ENCODE measurements around the gene MGAT2. TPM values are rescaled to one million over a fixed set of nuclear protein-coding genes. Genes with fewer than 3 reads are reported as not detected.

Gene MGAT2
- total RNA-seq, 1 donor from 2014 or later = 21.4 TPM

DNA sequence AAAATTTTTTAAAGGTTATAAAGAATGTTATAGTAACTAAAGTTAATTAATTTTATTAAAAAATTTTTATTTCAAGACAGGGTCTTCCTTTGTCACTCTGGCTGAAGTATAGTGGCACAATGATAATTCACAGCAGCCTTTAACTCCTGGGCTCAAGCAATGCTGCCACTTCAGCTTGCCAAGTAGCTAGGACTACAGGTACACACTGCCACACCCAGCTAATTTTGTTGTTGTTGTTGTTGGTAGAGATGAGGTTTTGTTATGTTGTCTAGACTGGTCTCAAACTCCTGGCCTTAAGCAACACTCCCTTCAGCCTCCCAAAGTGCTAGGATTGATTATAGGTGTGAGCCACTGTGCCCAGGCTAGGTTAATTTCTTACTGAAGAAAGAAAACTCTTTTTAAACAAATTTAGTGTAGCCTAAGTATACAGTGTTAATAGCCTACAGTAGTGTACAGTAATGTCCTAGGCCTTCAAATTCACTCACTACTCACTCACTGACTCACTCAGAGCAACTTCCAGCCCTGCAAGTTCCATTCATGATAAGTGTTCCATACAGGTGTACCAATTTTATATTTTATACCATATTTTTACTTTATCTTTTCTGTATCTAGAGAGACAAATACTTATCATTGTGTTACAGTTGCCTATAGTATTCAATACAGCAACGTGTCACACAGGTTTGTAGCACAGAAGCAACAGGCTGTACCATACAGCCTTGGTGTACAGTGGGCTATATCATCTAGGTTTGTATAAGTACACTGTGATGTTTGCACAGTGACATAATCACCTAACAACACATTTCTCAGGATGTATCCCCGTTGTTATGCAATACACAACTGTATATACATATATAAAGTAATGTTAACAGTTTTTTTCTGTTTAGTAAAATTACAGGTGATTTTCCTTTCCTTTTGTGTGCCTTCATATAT is 39.2 kb downstream of the MGAT2 start:
- TF ChIP-seq, protein P1, sequence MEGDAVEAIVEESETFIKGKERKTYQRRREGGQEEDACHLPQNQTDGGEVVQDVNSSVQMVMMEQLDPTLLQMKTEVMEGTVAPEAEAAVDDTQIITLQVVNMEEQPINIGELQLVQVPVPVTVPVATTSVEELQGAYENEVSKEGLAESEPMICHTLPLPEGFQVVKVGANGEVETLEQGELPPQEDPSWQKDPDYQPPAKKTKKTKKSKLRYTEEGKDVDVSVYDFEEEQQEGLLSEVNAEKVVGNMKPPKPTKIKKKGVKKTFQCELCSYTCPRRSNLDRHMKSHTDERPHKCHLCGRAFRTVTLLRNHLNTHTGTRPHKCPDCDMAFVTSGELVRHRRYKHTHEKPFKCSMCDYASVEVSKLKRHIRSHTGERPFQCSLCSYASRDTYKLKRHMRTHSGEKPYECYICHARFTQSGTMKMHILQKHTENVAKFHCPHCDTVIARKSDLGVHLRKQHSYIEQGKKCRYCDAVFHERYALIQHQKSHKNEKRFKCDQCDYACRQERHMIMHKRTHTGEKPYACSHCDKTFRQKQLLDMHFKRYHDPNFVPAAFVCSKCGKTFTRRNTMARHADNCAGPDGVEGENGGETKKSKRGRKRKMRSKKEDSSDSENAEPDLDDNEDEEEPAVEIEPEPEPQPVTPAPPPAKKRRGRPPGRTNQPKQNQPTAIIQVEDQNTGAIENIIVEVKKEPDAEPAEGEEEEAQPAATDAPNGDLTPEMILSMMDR (IDR thresholded peaks at IDR 0.05; ENCODE audit: unreplicated experiment) = no peak
- DNase-seq (ENCODE audit: low spot score, unreplicated experiment) = no peak
- H3K27ac Mint-ChIP-seq = no peak overlapping the region
- no peaks in the 10 kb centered on the region for H3K36me3 Mint-ChIP-seq (ENCODE audit: insufficient read depth)
- no peaks in the 10 kb centered on the region for H3K9me3 Mint-ChIP-seq (ENCODE audit: low read depth)
- H3K4me1 Mint-ChIP-seq (ENCODE audit: low read depth) = no peaks in the 10 kb centered on the region
- no peak overlapping the region for H3K4me3 Mint-ChIP-seq (ENCODE audit: low read depth)
- no peaks in the 10 kb centered on the region for H3K27me3 Mint-ChIP-seq

DNA sequence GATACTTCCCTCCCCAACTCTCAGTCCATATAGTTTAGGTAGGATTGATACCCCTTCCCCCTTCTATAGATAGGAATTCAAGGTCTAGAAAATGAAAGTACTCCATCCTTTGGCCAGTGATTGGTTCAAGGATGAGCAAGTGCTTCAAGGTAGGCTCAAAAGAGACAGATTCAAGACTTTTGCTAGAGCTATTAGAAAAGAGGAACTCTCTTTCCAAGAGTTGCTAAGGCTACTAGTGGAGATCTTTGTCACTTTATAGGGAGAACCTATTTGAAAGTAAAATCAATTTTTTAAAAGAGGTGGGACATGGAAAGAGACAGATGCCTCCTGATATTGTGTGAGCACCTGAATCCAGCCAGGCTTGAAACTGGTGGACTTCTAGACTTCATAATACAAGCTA is 49.9 kb downstream of the MGAT2 start:
- TF ChIP-seq, protein P1 (IDR thresholded peaks at IDR 0.05; ENCODE audit: unreplicated experiment) = no peak
- H3K27ac Mint-ChIP-seq = peak overlapping the region; percentile 33

More for the DNA sequence above, 49.9 kb downstream of the MGAT2 start:
- no peak overlapping the region for H3K4me3 Mint-ChIP-seq (ENCODE audit: low read depth)
- no peaks in the 10 kb centered on the region for H3K27me3 Mint-ChIP-seq
- H3K4me1 Mint-ChIP-seq (ENCODE audit: low read depth) = no peaks in the 10 kb centered on the region
- no peaks in the 10 kb centered on the region for H3K9me3 Mint-ChIP-seq (ENCODE audit: low read depth)
- DNase-seq (ENCODE audit: low spot score, unreplicated experiment) = no peak
- H3K36me3 Mint-ChIP-seq (ENCODE audit: insufficient read depth) = peaks cover 7% of the 10 kb centered on the region

Other genes starting within 250 kb of the MGAT2 start
- gene RPS29, start 34.4 kb upstream of the MGAT2 start, total RNA-seq = 1,117 and 1,256 TPM in 2 replicates
- 15.6 and 16.4 TPM in 2 replicates for gene LRR1, start 21.9 kb upstream of the MGAT2 start, total RNA-seq
- 149 and 157 TPM in 2 replicates for gene RPL36AL, start 173 bp upstream of the MGAT2 start, total RNA-seq
- gene DNAAF2, start 14.4 kb downstream of the MGAT2 start, total RNA-seq = 18.9 and 20.5 TPM in 2 replicates
- 12.9 and 14.9 TPM in 2 replicates for gene POLE2, start 67.4 kb downstream of the MGAT2 start, total RNA-seq
- gene KLHDC1, start 72.3 kb downstream of the MGAT2 start, total RNA-seq = 2.4 and 2.8 TPM in 2 replicates
- 79.9 and 80.0 TPM in 2 replicates for gene KLHDC2, start 147.4 kb downstream of the MGAT2 start, total RNA-seq
- gene NEMF, start 232.0 kb downstream of the MGAT2 start, total RNA-seq = 86.1 and 86.8 TPM in 2 replicates